ENCODE data around the gene PPP1R9B. TPM values are rescaled to one million over a fixed set of nuclear protein-coding genes. Genes with fewer than 3 reads are reported as not detected.

The PPP1R9B gene
- total and polyA plus RNA-seq, 2 of the 8 experiments (the other 6 are each of a cell fraction or from before 2014, with no cell fraction given), result 5.2 to 13.1 TPM

DNA sequence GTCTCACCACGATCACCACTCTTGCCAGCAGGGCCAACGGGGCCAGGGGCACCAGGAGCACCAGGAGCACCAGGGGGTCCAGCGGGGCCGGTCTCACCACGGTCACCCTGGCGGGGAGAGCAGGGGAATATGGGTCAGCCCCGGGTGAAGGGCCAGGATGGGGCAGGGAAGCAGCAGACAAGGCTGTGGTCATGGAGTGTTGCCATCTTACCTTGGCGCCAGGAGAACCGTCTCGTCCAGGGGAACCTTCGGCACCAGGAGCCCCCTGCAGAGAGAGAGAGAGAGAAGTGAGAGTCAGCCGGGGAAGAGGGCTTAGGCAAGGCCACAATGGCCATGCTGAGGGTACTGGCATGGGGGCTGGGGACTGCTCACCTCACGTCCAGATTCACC, 38.0 kb upstream of the PPP1R9B start (continued):
- no peak for TF ChIP-seq ASH2L (IDR thresholded peaks at IDR 0.05; ENCODE audit: low read length)
